ENCODE data around the gene TRERF1. TPM values are rescaled to one million over a fixed set of nuclear protein-coding genes. Genes with fewer than 3 reads are reported as not detected.

The TRERF1 gene
- total RNA-seq, 1 experiment from 2014 or later: 9.7 TPM

DNA sequence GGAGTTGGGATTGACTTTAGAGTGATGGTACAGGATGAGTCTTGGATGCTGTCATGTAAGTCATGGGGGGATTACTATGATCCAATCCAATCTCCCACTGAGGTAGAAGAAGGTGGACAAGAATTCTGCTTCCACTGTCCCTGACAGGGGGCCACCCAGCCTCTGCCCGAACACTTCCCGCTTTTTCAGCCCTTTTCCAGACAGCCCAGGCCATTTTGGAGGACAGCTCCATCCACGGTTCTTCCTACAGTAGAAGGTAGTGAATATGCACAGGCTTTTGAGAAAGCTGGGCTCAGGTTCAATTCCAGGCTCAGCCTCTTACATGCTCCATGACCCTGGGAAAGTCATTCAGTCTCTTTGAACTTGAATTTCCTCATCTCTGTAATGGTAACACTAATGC lies 31.0 kb downstream of the TRERF1 start:
- Histone ChIP-seq H3K36me3 (replicated peaks; ENCODE audit: control insufficient read depth, insufficient read depth, low read length) (no peaks in the 10 kb centered on the region), H3K4me3 (ENCODE audit: insufficient read depth, low read depth, low read length) (no peak overlapping the region), H3K27me3 (ENCODE audit: control insufficient read depth, insufficient read depth, low read length) (no peaks in the 10 kb centered on the region)
- no peak for DNase-seq

DNA sequence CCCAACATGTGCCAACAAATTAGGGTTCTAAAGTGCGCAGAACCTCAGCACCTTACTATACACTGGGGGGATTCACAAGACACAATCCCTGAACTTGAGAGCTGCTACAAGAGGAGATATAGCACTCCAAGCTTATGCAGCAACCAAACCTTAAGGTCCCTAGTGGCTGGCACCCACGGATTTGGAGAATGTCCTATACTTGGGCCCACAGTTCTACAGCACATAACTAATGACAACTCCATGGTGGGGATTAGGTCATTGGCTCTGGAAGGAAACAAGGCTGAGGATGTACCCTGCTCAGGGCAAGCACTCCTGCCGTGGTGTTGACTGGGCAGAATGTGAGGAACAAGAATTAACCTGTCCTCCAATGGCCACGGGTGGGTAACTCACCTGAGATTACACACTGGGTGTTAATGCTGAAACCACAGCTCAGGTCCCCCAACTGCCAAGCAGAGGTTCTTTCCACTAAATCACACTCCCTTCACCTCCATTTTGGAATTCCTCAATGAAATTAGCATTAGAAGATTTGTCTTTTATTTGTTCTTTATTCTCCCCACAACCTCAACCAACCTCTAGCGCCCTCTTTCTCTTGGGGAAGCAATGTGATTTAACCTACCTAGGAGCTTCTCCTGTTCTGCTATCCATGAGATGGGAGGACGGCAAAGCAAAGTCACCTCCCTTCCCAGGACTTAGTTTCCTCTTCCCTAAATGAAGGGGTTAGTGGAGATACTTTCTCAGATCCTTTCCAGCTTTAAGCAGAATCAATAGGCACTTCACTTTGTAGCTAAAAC lies 32.0 kb downstream of the TRERF1 start:
- H3K36me3 ChIP-seq (replicated peaks; ENCODE audit: control insufficient read depth, insufficient read depth, low read length): no peaks in the 10 kb centered on the region
- no peaks in the 10 kb centered on the region for H3K27me3 ChIP-seq (ENCODE audit: control insufficient read depth, insufficient read depth, low read length)
- DNase-seq: peak; percentile 37
- no peak overlapping the region for H3K4me3 ChIP-seq (ENCODE audit: insufficient read depth, low read depth, low read length)

DNA sequence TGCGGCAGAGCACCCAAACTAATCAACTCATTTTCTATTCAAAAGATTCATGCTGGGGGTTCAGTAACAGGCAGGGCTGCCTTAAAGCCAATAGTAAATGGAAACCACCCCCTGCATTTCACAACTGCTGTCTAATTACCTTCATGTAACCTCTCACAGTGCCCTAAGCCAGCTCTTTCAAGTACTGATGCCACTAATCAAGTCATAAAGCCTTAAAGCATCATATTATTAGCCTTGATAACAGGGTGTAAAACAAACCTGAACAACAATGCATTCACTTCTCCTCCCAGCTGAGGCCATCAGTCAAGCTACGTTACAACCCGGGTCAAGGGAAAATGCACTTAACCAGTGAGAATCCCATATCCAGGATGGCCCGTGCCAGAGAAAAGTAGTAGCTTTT lies 33.0 kb downstream of the TRERF1 start:
- Histone ChIP-seq H3K36me3 (replicated peaks; ENCODE audit: control insufficient read depth, insufficient read depth, low read length) (no peaks in the 10 kb centered on the region), H3K4me3 (ENCODE audit: insufficient read depth, low read depth, low read length) (no peak overlapping the region), H3K27me3 (ENCODE audit: control insufficient read depth, insufficient read depth, low read length) (no peaks in the 10 kb centered on the region)
- DNase-seq: no peak

DNA sequence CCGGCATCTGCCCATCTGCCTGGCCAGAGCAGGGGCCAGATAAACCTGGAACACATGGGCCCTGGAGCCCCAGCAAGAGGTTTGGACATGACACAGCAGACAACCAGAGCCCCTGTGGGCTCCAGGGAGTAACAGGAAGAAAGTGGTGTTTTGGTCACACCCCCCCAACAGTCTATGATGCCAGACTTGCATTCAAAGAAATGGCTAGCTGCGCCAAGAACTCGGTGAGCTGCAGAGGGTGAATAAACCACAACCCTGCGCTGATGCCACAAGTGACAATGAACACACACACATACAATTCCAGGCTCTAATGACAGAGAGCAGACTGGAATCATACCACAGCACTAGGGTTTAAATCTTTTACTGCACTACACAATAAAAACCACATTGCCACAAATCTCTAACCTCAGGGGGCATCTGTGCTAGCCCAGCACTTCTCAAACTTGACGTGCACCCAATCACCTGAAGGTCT lies 34.0 kb downstream of the TRERF1 start:
- DNase-seq: no peak
- Histone ChIP-seq H3K36me3 (replicated peaks; ENCODE audit: control insufficient read depth, insufficient read depth, low read length) (no peaks in the 10 kb centered on the region), H3K27me3 (ENCODE audit: control insufficient read depth, insufficient read depth, low read length) (no peaks in the 10 kb centered on the region), H3K4me3 (ENCODE audit: insufficient read depth, low read depth, low read length) (no peak overlapping the region)

DNA sequence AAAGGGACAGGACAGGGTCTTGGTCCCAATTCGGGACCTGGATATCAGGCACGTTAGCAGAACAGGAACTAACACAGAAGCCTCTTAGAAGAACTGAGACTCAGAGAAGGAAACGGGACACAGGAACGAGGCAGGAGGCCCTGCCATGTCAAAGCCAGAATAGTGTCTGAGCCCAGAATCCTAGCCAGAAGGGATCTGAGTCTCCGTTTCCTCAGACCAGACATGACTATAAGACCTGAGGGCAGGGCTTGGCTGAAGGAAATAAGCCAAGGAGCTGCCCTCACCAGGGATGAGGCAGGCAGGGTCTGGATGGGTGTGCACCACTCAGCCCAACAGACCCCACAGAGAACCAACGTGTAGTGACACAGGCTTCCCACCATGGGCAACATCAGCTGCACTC lies 40.3 kb downstream of the TRERF1 start:
- Histone ChIP-seq H3K27me3 (ENCODE audit: control insufficient read depth, insufficient read depth, low read length) (no peaks in the 10 kb centered on the region), H3K4me3 (ENCODE audit: insufficient read depth, low read depth, low read length) (no peak overlapping the region), H3K36me3 (replicated peaks; ENCODE audit: control insufficient read depth, insufficient read depth, low read length) (no peaks in the 10 kb centered on the region)
- no peak for DNase-seq

DNA sequence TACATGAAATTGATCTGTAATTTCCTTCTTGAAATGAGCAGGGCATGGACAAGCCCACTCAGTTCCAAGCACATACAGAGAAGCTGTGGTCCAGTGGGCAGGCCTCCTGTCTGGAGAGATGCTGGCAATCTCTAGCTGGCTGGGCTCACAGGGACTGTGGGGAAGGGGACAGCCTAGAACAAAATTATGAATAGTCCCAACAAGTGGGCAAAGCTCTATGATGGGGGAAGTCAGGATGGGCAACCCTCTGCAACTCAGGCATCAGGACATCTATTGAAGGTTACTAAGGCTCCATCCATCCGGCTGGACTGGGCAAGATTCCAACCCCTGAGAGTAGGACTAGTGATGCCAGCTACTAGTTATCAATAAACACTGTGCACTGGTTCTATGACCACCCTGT lies 40.9 kb downstream of the TRERF1 start:
- Histone ChIP-seq H3K27me3 (ENCODE audit: control insufficient read depth, insufficient read depth, low read length) (no peaks in the 10 kb centered on the region), H3K36me3 (replicated peaks; ENCODE audit: control insufficient read depth, insufficient read depth, low read length) (no peaks in the 10 kb centered on the region), H3K4me3 (ENCODE audit: insufficient read depth, low read depth, low read length) (no peak overlapping the region)
- no peak for DNase-seq

DNA sequence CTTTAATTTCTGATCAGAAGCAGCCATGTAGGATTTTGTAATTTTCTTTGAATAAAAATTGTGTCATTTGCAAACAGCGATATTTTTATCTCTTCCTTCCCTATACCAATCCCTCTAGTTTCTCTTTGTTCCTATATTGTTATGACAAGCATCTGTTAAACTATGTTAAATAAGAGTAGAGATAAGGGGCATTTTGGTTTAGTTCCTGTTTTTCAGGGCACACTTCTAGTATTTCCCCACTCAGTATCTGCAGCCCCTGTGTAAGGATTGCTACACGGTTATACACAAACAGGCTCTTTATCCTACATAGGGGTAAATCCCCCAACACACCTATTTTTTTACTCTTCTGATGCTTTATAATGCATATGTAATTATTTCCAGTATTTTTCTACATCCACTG lies 42.1 kb downstream of the TRERF1 start:
- no peaks in the 10 kb centered on the region for H3K36me3 ChIP-seq (replicated peaks; ENCODE audit: control insufficient read depth, insufficient read depth, low read length)
- no peak overlapping the region for H3K4me3 ChIP-seq (ENCODE audit: insufficient read depth, low read depth, low read length)
- no peak for DNase-seq
- no peaks in the 10 kb centered on the region for H3K27me3 ChIP-seq (ENCODE audit: control insufficient read depth, insufficient read depth, low read length)

DNA sequence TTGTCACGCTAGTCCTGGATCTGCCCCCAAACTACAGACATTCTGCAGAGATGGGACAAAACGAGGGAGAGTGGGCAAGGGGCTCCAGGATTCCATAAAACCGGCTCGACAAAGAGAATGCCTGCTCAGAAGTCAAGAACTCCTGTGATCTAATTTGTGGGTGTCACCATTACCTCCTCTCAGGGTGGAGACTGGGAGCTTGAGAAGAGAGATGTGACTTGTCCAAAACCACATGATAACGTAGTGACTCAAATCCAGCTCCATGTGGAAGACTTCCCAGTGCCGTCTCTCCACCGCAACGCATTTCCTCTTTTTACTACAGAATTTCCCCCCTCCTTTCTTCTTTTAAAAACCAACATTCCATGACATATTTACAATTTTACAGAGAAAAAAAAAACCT lies 44.3 kb downstream of the TRERF1 start:
- Histone ChIP-seq H3K4me3 (ENCODE audit: insufficient read depth, low read depth, low read length) (no peak overlapping the region), H3K36me3 (replicated peaks; ENCODE audit: control insufficient read depth, insufficient read depth, low read length) (no peaks in the 10 kb centered on the region), H3K27me3 (ENCODE audit: control insufficient read depth, insufficient read depth, low read length) (no peaks in the 10 kb centered on the region)
- DNase-seq: no peak

DNA sequence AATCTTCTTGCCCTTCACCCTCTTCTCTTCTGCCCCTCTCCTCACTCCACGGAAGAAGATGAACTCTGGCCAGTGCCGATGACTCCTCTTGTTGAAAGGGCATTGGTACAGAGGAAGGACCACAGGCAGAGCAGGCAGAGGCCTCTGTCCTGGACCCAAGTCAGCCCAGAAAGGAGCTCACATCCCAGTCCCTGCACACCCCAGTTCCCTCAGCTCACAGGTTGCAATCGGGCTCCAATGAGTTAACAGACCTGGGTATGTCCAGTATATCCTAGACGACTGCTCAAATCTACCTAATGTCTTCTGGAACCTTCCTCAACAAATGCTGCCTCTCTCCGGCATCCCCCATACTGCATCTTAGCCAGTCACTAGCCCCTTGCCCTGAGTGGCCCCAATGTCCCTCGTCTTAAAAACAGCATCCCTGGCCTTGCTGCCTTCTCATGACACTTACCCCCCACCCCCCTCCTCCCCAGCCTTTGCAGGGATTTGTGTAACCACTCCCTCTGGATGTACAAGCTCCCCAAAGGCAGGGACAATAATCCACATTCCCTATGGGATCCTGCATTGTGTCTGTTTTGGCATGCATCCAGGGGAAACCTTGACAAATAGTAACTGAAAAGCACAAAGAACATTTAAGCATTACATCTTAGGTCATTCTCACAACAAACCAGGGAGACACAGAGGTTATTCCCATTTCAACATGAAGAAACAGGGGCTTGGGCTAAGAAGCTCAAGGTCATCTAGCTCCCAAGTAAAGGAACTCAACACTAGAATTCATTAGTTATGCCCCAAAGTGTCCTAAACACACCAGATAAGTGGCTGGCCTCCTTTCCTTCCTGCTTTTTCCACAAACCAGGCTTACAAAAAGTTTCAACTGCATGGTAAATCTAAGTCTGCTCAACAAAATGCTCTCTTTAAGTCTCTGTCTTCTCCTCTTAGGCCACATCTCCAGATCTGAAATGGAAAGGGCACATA lies 45.1 kb downstream of the TRERF1 start:
- no peaks in the 10 kb centered on the region for H3K27me3 ChIP-seq (ENCODE audit: control insufficient read depth, insufficient read depth, low read length)
- no peak for DNase-seq

DNA sequence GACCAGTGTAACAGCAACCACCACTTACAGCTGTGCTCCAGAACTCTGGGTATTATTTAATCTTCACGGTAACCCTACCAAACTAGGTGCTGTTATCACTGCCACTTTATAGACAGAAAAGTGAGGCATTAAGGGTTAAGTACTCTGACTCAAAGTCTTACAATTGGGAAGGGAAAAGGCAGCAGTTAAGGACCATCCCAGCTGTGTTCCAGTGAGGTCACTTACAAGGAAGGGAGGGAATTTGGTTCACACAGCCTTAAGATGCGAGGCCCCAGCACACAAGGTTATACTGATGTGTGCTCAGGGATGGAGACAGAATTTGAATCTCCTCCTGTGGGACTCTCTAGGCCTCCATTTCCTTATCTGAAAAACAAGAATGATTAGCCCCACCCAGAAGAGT lies 46.7 kb downstream of the TRERF1 start:
- no peak for DNase-seq
- Histone ChIP-seq H3K4me3 (ENCODE audit: insufficient read depth, low read depth, low read length) (no peak overlapping the region), H3K27me3 (ENCODE audit: control insufficient read depth, insufficient read depth, low read length) (no peaks in the 10 kb centered on the region)

More for the DNA sequence above, 45.1 kb downstream of the TRERF1 start:
- no peaks in the 10 kb centered on the region for H3K36me3 ChIP-seq (replicated peaks; ENCODE audit: control insufficient read depth, insufficient read depth, low read length)
- H3K4me3 ChIP-seq (ENCODE audit: insufficient read depth, low read depth, low read length): no peak overlapping the region

DNA sequence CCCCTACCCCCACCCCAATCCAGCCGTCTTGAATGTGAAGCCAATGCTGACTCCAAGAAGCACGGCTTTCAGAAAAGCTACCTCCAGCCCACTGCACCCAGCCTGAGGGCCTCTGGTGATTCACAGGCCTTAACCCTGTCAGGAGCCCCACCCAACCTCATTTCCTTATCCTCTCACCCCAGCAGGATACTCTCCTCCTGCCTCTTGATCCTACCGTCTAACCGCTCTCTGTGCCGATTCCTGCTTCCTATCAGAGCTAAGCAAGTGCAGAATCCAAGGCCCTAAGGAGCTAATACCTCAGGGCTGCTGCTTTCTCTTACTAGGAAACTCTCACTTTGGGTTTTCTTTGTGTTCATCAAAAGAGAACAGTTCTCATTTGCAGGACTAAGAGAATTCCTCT lies 47.2 kb downstream of the TRERF1 start:
- Histone ChIP-seq H3K27me3 (ENCODE audit: control insufficient read depth, insufficient read depth, low read length) (no peaks in the 10 kb centered on the region), H3K4me3 (ENCODE audit: insufficient read depth, low read depth, low read length) (no peak overlapping the region), H3K36me3 (replicated peaks; ENCODE audit: control insufficient read depth, insufficient read depth, low read length) (no peaks in the 10 kb centered on the region)
- peak; percentile 25 for DNase-seq

More for the DNA sequence above, 46.7 kb downstream of the TRERF1 start:
- no peaks in the 10 kb centered on the region for H3K36me3 ChIP-seq (replicated peaks; ENCODE audit: control insufficient read depth, insufficient read depth, low read length)

DNA sequence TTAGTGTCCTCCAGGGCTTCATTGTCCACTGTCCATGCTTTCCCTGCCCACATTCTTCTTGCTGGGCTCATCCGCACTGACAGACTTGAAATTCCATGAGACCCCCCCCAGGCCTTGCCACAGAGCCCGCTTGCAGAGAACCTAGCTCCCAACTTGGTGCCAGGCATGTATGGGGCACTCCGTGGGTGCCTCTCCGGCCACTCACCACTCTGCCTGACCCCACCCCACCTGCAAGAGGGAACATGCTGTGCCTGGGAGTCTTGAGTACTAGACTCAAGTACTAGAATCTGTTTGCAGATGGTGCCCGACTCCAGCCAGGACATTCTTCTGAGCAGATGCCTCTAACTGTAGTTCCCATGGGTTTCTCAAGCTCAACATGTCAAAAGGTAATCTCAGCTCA lies 47.9 kb downstream of the TRERF1 start:
- Histone ChIP-seq H3K36me3 (replicated peaks; ENCODE audit: control insufficient read depth, insufficient read depth, low read length) (no peaks in the 10 kb centered on the region), H3K4me3 (ENCODE audit: insufficient read depth, low read depth, low read length) (no peak overlapping the region), H3K27me3 (ENCODE audit: control insufficient read depth, insufficient read depth, low read length) (no peaks in the 10 kb centered on the region)
- no peak for DNase-seq

DNA sequence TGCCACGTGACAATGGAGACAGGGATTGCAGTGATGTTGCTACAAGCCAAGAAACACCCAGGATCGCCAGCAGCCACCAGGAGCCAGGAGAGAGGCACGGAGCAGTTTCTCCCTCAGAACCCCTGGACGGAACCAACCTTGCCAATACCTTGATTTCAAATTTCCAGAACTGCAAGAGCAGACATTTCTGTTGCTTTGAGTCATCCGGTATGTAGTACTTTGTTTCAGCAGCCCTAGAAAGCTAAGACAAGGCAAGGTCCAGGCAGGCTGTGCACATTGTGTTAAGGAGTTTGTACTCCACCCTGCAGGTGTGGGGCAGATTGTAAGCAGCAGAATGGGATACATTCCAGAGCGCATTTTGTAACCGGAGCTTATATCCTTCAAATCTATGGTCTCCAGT lies 48.3 kb downstream of the TRERF1 start:
- no peaks in the 10 kb centered on the region for H3K36me3 ChIP-seq (replicated peaks; ENCODE audit: control insufficient read depth, insufficient read depth, low read length)
- no peak overlapping the region for H3K4me3 ChIP-seq (ENCODE audit: insufficient read depth, low read depth, low read length)
- no peak for DNase-seq
- no peaks in the 10 kb centered on the region for H3K27me3 ChIP-seq (ENCODE audit: control insufficient read depth, insufficient read depth, low read length)

DNA sequence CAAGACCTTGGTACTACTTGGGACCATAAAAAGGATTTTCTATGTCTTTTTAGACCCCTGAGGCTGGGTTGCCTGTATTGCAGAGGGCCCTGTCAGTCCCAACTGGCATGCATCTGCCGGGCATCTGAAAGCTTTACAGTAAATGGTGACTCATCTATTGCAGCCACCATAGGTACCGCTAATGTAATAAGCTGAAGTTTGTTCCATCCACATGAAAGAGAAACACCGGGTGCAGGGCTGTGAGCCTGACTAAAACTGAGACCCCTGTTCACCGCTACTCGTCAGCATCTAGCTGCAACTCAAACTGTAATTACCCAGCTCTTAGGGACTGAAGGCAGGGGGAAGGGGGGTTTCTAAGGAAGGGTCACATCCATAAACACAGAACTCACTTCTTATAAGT lies 49.5 kb downstream of the TRERF1 start:
- H3K27me3 ChIP-seq (ENCODE audit: control insufficient read depth, insufficient read depth, low read length): no peaks in the 10 kb centered on the region
- no peak for DNase-seq
- no peaks in the 10 kb centered on the region for H3K36me3 ChIP-seq (replicated peaks; ENCODE audit: control insufficient read depth, insufficient read depth, low read length)
- no peak overlapping the region for H3K4me3 ChIP-seq (ENCODE audit: insufficient read depth, low read depth, low read length)

DNA sequence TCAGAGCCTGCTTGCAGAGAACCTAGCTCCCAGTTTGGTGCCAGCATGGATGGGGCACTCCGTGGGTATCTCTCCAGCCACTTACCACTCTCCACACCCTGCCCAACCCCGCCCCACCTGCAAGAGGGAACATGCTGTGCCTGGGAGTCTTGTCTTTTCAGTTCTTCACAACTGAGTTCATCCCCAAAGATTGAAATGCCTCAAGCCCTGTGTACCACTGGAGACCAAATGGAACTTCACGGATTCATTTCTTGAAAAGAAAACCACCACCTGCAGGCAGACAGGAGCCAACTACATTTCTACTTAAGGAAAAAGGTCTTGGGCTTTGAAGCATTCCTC lies 50.1 kb downstream of the TRERF1 start:
- Histone ChIP-seq H3K27me3 (ENCODE audit: control insufficient read depth, insufficient read depth, low read length) (no peaks in the 10 kb centered on the region), H3K36me3 (replicated peaks; ENCODE audit: control insufficient read depth, insufficient read depth, low read length) (no peaks in the 10 kb centered on the region), H3K4me3 (ENCODE audit: insufficient read depth, low read depth, low read length) (no peak overlapping the region)
- DNase-seq: no peak

Measured in H7 (cell line).